Transverse colon (tissue), 4 donors: Measurements from ENCODE around the gene PGA3.

Experiments
- POLR2A ChIP-seq: fragments of 450-650 bp; IDR thresholded peaks from one replicate; pipeline ENCODE4 v1.6.1; 2016; ENCODE audit warnings: antibody characterized with exemption, mild to moderate bottlenecking, moderate library complexity
- POLR2AphosphoS5 ChIP-seq, 3 donors: sonication (generic); formaldehyde crosslinking; IDR thresholded peaks; one replicate each; pipeline ENCODE4 v1.6.1; 2016; ENCODE audit warnings: antibody characterized with exemption in 3 of 3
- TF ChIP-seq, protein P1 (sequence below), 5 experiments: fragments of 200-600 bp in 3 of 5; fragments of 450-650 bp in 2 of 5; sonication (generic) in 3 of 5; IDR thresholded peaks; 1 replicate in 2 of 5; 2 replicates in 3 of 5; pipeline ENCODE4 v1.5.1; 2016 to 2017; ENCODE audit warnings: antibody characterized with exemption in 5 of 5, inconsistent platforms in 3 of 5, mild to moderate bottlenecking in 2 of 5, moderate library complexity in 1 of 5

DNA sequence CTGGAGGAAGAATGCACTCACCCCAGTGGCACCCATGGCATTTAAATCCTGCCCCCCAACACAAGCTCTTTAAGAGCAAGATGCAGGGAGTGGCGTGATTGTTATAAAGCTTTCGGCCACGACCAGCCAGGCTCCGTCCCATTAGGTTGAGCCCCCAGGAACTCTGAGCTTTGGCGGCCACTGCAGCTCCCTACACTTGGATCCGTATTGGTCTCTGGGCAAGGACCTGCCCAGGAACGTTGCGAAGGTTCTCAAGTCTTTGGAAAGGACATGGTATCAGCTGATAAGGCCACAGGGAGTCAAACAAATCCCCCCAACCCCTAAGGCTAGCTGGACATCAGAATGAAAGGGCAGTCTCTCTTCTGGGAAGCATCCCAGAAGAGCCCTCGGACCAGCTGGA is 32.7 kb upstream of the PGA3 start:
- TF ChIP-seq POLR2A (no peak), POLR2AphosphoS5 (IDR thresholded peaks at IDR 0.05) (no peak)
- TF ChIP-seq, protein P1, sequence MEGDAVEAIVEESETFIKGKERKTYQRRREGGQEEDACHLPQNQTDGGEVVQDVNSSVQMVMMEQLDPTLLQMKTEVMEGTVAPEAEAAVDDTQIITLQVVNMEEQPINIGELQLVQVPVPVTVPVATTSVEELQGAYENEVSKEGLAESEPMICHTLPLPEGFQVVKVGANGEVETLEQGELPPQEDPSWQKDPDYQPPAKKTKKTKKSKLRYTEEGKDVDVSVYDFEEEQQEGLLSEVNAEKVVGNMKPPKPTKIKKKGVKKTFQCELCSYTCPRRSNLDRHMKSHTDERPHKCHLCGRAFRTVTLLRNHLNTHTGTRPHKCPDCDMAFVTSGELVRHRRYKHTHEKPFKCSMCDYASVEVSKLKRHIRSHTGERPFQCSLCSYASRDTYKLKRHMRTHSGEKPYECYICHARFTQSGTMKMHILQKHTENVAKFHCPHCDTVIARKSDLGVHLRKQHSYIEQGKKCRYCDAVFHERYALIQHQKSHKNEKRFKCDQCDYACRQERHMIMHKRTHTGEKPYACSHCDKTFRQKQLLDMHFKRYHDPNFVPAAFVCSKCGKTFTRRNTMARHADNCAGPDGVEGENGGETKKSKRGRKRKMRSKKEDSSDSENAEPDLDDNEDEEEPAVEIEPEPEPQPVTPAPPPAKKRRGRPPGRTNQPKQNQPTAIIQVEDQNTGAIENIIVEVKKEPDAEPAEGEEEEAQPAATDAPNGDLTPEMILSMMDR (IDR thresholded peaks at IDR 0.05), result no peak
